HEK293 (cell line): ENCODE measurements around the gene UBE2C.

ENCODE experiments used
- CTCF ChIA-PET: fragments of 350-600 bp; formaldehyde crosslinking; extraction: SDS; loops from one replicate; lab custom pipeline; 2021; ENCODE audit warnings: antibody characterized with exemption; lab: Yijun Ruan, JAX
- POLR2A ChIA-PET: fragments of 300-600 bp; formaldehyde crosslinking; extraction: SDS; loops from one replicate; lab custom pipeline; 2020; ENCODE audit warnings: antibody characterized with exemption, inconsistent platforms; lab: Yijun Ruan, JAX
- H3K27ac ChIP-seq: fragments of 200-500 bp; sonication (Bioruptor generic); 2 replicates; pipeline ENCODE4 v1.5.1; 2014; ENCODE audit warnings: low read depth, low read length, control low read depth, inconsistent platforms; ENCODE audit errors: extremely low read depth
- H3K36me3 ChIP-seq, 2 experiments: fragments of 200-500 bp in 1 of 2; sonication (Bioruptor generic) in 1 of 2; 1 replicate in 1 of 2; 2 replicates in 1 of 2; pipeline ENCODE4 v1.5.1; 2014 to 2017; ENCODE audit warnings: inconsistent platforms in 2 of 2, low read length in 2 of 2; ENCODE audit not compliant: control insufficient read depth in 2 of 2, insufficient read depth in 1 of 2
- H3K4me1 ChIP-seq: fragments of 200-500 bp; sonication (Bioruptor generic); 2 replicates; pipeline ENCODE4 v1.5.1; 2014; ENCODE audit warnings: mild to moderate bottlenecking, low read length, inconsistent platforms; ENCODE audit not compliant: control insufficient read depth, insufficient read depth
- H3K4me3 ChIP-seq: 2 replicates; pipeline ENCODE4 v1.5.1; 2011; ENCODE audit warnings: low read depth, mild to moderate bottlenecking, control low read depth, low read length, moderate library complexity
- H3K9me3 ChIP-seq: fragments of 200-500 bp; sonication (Bioruptor generic); 2 replicates; pipeline ENCODE4 v1.5.1; 2014; ENCODE audit warnings: low read depth, low read length, inconsistent platforms; ENCODE audit not compliant: control insufficient read depth, insufficient read depth
- GLIS1 ChIP-seq: fragments of 450-650 bp; formaldehyde crosslinking; IDR thresholded peaks from 2 replicates; pipeline ENCODE4 v1.5.1; 2016; ENCODE audit warnings: missing biosample characterization, missing genetic modification characterization
- GLIS2 ChIP-seq: fragments of 450-650 bp; formaldehyde crosslinking; IDR thresholded peaks from 2 replicates; pipeline ENCODE4 v1.5.1; 2016; ENCODE audit warnings: missing biosample characterization, missing genetic modification characterization
- MYNN ChIP-seq: fragments of 450-650 bp; formaldehyde crosslinking; IDR thresholded peaks from 2 replicates; pipeline ENCODE4 v1.5.1; 2016; ENCODE audit warnings: missing biosample characterization, missing genetic modification characterization, borderline replicate concordance
- PRDM4 ChIP-seq: fragments of 450-650 bp; formaldehyde crosslinking; IDR thresholded peaks from 2 replicates; pipeline ENCODE4 v1.5.1; 2017; ENCODE audit warnings: missing biosample characterization, missing genetic modification characterization
- TCF7L2 ChIP-seq: IDR thresholded peaks from 2 replicates; pipeline ENCODE4 v1.6.1; 2011; ENCODE audit warnings: low read depth, mild to moderate bottlenecking, inconsistent platforms, low read length, moderate library complexity, borderline replicate concordance
- ZFP37 ChIP-seq: fragments of 450-650 bp; formaldehyde crosslinking; IDR thresholded peaks from 2 replicates; pipeline ENCODE4 v1.5.1; 2016; ENCODE audit warnings: missing biosample characterization, missing genetic modification characterization
- ZIC2 ChIP-seq: fragments of 450-650 bp; formaldehyde crosslinking; IDR thresholded peaks from 2 replicates; pipeline ENCODE4 v1.5.1; 2016; ENCODE audit warnings: missing biosample characterization, missing genetic modification characterization
- ZNF112 ChIP-seq: fragments of 450-650 bp; formaldehyde crosslinking; IDR thresholded peaks from 2 replicates; pipeline ENCODE4 v1.5.0; 2017; ENCODE audit warnings: missing biosample characterization, missing genetic modification characterization
- ZNF155 ChIP-seq: fragments of 450-650 bp; formaldehyde crosslinking; IDR thresholded peaks from 2 replicates; pipeline ENCODE4 v1.5.1; 2016; ENCODE audit warnings: missing biosample characterization, missing genetic modification characterization
- ZNF174 ChIP-seq: fragments of 450-650 bp; formaldehyde crosslinking; IDR thresholded peaks from 2 replicates; pipeline ENCODE4 v1.5.0; 2017; ENCODE audit warnings: missing biosample characterization, mild to moderate bottlenecking, missing genetic modification characterization
- ZNF223 ChIP-seq: fragments of 450-650 bp; formaldehyde crosslinking; IDR thresholded peaks from 2 replicates; pipeline ENCODE4 v1.5.1; 2016; ENCODE audit warnings: missing biosample characterization, missing genetic modification characterization
- ZNF239 ChIP-seq: fragments of 450-650 bp; formaldehyde crosslinking; IDR thresholded peaks from 2 replicates; pipeline ENCODE4 v1.5.1; 2016; ENCODE audit warnings: missing biosample characterization, missing genetic modification characterization
- ZNF335 ChIP-seq: fragments of 450-650 bp; formaldehyde crosslinking; conservative IDR thresholded peaks from 2 replicates; pipeline ENCODE4 v1.5.1; 2016; ENCODE audit warnings: missing biosample characterization, missing genetic modification characterization
- ZNF449 ChIP-seq: fragments of 450-650 bp; formaldehyde crosslinking; IDR thresholded peaks from 2 replicates; pipeline ENCODE4 v1.5.1; 2017; ENCODE audit warnings: missing biosample characterization, mild to moderate bottlenecking, missing genetic modification characterization, moderate library complexity
- ZNF600 ChIP-seq: fragments of 450-650 bp; formaldehyde crosslinking; IDR thresholded peaks from 2 replicates; pipeline ENCODE4 v1.5.1; 2016; ENCODE audit warnings: missing biosample characterization, missing genetic modification characterization
- ZNF639 ChIP-seq: fragments of 450-650 bp; formaldehyde crosslinking; IDR thresholded peaks from 2 replicates; pipeline ENCODE4 v1.5.1; 2016; ENCODE audit warnings: missing biosample characterization, missing genetic modification characterization
- ZNF843 ChIP-seq: fragments of 450-650 bp; formaldehyde crosslinking; IDR thresholded peaks from 2 replicates; pipeline ENCODE4 v1.5.1; 2016; ENCODE audit warnings: missing biosample characterization, missing genetic modification characterization
- TF ChIP-seq, protein P1 (sequence below): fragments of 450-650 bp; formaldehyde crosslinking; IDR thresholded peaks from 2 replicates; pipeline ENCODE4 v1.5.1; 2016; ENCODE audit warnings: missing biosample characterization, missing genetic modification characterization
- TF ChIP-seq, protein P2 (sequence below): fragments of 450-650 bp; formaldehyde crosslinking; IDR thresholded peaks from 2 replicates; pipeline ENCODE4 v1.5.1; 2016; ENCODE audit warnings: missing biosample characterization, missing genetic modification characterization

Gene UBE2C

GRCh38 chr20:45840700-45841198, 28.3 kb downstream of the UBE2C start:
- Histone ChIP-seq H3K4me3 (no peak overlapping the region), H3K36me3 (peaks cover 2 to 64% of the 10 kb centered on the region in 2 experiments; a peak in 2 of 3 replicates), H3K9me3 (no peaks in the 10 kb centered on the region), H3K4me1 (no peaks in the 10 kb centered on the region), H3K27ac (no peak overlapping the region)
- no peak for TF ChIP-seq ZNF639 (tag by site-specific recombination)
- peak; percentile 46; the same call in 1 of the 2 replicates for TF ChIP-seq ZNF600 (tag by site-specific recombination)
- TF ChIP-seq ZIC2 (tag by site-specific recombination) = peak; percentile 67
- TF ChIP-seq, protein P1, sequence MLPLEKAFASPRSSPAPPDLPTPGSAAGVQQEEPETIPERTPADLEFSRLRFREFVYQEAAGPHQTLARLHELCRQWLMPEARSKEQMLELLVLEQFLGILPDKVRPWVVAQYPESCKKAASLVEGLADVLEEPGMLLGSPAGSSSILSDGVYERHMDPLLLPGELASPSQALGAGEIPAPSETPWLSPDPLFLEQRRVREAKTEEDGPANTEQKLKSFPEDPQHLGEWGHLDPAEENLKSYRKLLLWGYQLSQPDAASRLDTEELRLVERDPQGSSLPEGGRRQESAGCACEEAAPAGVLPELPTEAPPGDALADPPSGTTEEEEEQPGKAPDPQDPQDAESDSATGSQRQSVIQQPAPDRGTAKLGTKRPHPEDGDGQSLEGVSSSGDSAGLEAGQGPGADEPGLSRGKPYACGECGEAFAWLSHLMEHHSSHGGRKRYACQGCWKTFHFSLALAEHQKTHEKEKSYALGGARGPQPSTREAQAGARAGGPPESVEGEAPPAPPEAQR (tag by site-specific recombination) = no peak
- no peak for TF ChIP-seq ZNF155
- ChIA-PET POLR2A (interaction anchor here (0.6 kb wide), 1 partner anchor 12 kb away, joined by 3 read pairs; no protein-coding TSS in a partner anchor), CTCF (interaction anchor here (0.7 kb wide), 1 partner anchor 42 kb away, joined by 3 read pairs; no protein-coding TSS in a partner anchor)

- H3K36me3 ChIP-seq = peaks cover 5 to 70% of the 10 kb centered on the region in 2 experiments; a peak in 2 of 3 replicates
- ChIA-PET CTCF (no interaction called here), POLR2A (interaction anchor here (0.6 to 1.3 kb wide), 5 partner anchors 11 to 93 kb away, joined by 3 to 4 read pairs (median 3); partner anchors contain the start of gene PCIF1)
- no peaks in the 10 kb centered on the region for H3K9me3 ChIP-seq
- H3K4me3 ChIP-seq = no peak overlapping the region
- TF ChIP-seq PRDM4 (tag by site-specific recombination) (no peak), ZNF449 (no peak), ZNF335 (tag by site-specific recombination) (no peak), GLIS1 (tag by site-specific recombination) (peak; percentile 69), ZNF843 (tag by site-specific recombination) (no peak), ZNF174 (tag by site-specific recombination) (no peak), TCF7L2 (no peak), ZNF239 (tag by site-specific recombination) (no peak), MYNN (tag by site-specific recombination) (no peak), GLIS2 (tag by site-specific recombination) (peak; percentile 31; the same call in 1 of the 2 replicates), ZFP37 (tag by site-specific recombination) (no peak), ZNF112 (tag by site-specific recombination) (no peak), ZNF223 (tag by site-specific recombination) (no peak)
- TF ChIP-seq, protein P2, sequence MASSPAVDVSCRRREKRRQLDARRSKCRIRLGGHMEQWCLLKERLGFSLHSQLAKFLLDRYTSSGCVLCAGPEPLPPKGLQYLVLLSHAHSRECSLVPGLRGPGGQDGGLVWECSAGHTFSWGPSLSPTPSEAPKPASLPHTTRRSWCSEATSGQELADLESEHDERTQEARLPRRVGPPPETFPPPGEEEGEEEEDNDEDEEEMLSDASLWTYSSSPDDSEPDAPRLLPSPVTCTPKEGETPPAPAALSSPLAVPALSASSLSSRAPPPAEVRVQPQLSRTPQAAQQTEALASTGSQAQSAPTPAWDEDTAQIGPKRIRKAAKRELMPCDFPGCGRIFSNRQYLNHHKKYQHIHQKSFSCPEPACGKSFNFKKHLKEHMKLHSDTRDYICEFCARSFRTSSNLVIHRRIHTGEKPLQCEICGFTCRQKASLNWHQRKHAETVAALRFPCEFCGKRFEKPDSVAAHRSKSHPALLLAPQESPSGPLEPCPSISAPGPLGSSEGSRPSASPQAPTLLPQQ = peak; percentile 75
- no peaks in the 10 kb centered on the region for H3K4me1 ChIP-seq
- no peak overlapping the region for H3K27ac ChIP-seq
Observed at GRCh38 chr20:45841407-45842129, 29.1 kb downstream of the UBE2C start.
